Stimulated activated memory B cell treated with anti-CD40 and anti-IgM and Interleukin-4, amounts not matched to agents 10 μg/mL and 1 μg/mL and 100 μg/mL, for 72 hours (primary cell): ENCODE results near the gene RAB3A.

Experiments used
- ATAC-seq: fragments of 150-1000 bp; cut with Tn5 transposase; 2 replicates; pipeline ENCODE4 v1.10.0; 2021
- H3K27ac Mint-ChIP-seq: one replicate; pipeline ENCODE4 v1.8.0; 2022; ENCODE audit warnings: mild to moderate bottlenecking, mixed read lengths
- H3K27me3 Mint-ChIP-seq: one replicate; pipeline ENCODE4 v1.8.0; 2022; ENCODE audit warnings: mixed read lengths
- H3K36me3 Mint-ChIP-seq: one replicate; pipeline ENCODE4 v1.8.0; 2022; ENCODE audit warnings: mixed read lengths
- H3K4me1 Mint-ChIP-seq: one replicate; pipeline ENCODE4 v1.8.0; 2022; ENCODE audit warnings: mixed read lengths
- H3K4me3 Mint-ChIP-seq: one replicate; pipeline ENCODE4 v1.8.0; 2022; ENCODE audit warnings: mild to moderate bottlenecking, moderate library complexity, mixed read lengths
- H3K9me3 Mint-ChIP-seq: one replicate; pipeline ENCODE4 v1.8.0; 2022; ENCODE audit warnings: mixed read lengths

RAB3A gene, protein sequence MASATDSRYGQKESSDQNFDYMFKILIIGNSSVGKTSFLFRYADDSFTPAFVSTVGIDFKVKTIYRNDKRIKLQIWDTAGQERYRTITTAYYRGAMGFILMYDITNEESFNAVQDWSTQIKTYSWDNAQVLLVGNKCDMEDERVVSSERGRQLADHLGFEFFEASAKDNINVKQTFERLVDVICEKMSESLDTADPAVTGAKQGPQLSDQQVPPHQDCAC

GRCh38 chr19:18203863-18204393, at the start of gene RAB3A:
Gene RAB3A, minus strand, starts transcription at chr19:18204042. Its CDS starts 1,302 bp downstream, at chr19:18202740.
- peaks cover 6% of the 10 kb centered on the region for H3K27me3 Mint-ChIP-seq
- peaks cover 44% of the 10 kb centered on the region for H3K4me1 Mint-ChIP-seq
- no peaks in the 10 kb centered on the region for H3K9me3 Mint-ChIP-seq
- H3K36me3 Mint-ChIP-seq: peaks cover 6% of the 10 kb centered on the region
- ATAC-seq: peak; percentile 96
- H3K4me3 Mint-ChIP-seq: peak within 1 kb of the TSS; percentile 86
- H3K27ac Mint-ChIP-seq: peak within 1 kb of the TSS; percentile 81

DNA sequence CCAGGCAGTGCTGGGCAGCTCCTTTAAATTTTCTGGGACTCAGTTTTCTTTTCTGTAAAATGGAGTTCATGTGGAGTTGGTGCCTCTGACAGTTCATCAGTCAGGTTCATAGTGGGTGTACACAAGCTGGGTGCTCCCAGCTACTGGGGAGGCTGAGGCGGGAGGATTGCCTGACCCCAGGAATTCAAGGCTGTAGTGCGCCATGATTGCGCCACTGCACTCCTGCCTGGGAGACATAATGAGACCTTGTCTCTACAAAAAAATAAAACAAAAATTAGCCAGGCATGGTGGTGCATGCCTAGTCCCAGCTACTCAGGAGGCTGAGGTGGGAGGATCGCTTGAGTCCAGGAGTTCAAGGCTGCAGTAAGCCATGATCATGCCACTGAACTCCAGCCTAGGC, 49.3 kb upstream of the RAB3A start:
- H3K4me3 Mint-ChIP-seq: no peak overlapping the region
- no peaks in the 10 kb centered on the region for H3K36me3 Mint-ChIP-seq
- no peak overlapping the region for H3K27ac Mint-ChIP-seq
- H3K4me1 Mint-ChIP-seq: peaks cover 41% of the 10 kb centered on the region
- ATAC-seq: no peak
- H3K9me3 Mint-ChIP-seq: no peaks in the 10 kb centered on the region
- H3K27me3 Mint-ChIP-seq: peaks cover 22% of the 10 kb centered on the region

DNA sequence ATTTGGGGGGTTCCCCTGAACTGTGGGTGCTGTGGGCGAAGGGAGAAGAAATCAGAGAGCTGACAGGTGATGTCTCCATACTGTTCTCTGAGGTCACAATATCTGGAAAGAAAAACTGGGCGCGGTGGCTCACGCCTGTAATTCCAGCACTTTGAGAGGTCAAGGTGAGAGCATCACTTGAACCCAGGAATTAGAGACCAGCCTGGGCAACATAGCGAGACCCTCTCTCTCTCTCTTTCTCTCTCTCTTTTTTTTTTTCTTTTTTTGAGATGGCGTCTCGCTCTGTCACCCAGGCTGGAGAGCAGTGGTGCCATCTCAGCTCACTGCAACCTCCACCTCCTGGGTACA, 48.5 kb upstream of the RAB3A start:
- peaks cover 28% of the 10 kb centered on the region for H3K27me3 Mint-ChIP-seq

DNA sequence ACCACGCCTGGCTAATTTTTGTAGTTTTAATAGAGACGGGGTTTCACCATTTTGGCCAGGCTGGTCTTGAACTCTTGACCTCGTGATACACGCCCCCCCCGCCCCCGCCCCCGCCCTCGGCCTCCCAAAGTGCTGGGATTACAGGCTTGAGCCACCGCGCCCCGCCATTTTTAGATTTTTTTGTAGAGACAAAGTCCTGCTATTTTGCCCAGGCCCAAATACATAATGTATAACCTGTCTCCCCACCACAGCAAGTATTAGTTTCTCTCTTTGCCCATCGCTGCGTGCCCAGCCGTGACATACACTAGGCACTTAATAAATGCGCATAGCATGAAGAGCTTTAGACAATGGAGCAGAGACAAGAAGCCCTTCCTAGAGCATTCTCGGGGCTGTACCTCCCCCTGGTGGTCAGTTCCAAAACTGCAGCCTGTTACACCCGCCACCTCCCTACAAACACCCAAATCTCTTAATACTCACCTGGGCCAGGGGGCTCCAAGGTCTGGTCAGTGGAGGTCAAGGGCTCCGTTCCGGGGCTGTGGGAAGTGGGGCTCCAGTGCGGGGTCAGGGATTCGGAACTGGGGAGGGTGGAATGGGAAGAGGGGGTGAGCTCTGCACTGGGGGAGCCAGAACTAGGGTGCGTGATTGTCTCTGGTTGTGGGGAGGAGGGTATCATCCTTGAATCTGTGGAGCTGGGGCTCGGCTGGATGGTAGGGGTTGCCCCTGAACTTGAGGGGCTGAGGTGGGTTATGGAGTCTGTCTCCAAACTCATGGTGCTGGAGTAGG, 47.9 kb upstream of the RAB3A start:
- Mint-ChIP-seq H3K4me1 (peaks cover 41% of the 10 kb centered on the region), H3K36me3 (no peaks in the 10 kb centered on the region), H3K9me3 (no peaks in the 10 kb centered on the region), H3K4me3 (no peak overlapping the region), H3K27me3 (peaks cover 28% of the 10 kb centered on the region), H3K27ac (peak overlapping the region; percentile 7)
- peak; percentile 76 for ATAC-seq

More for the DNA sequence above, 48.5 kb upstream of the RAB3A start:
- no peak for ATAC-seq
- Mint-ChIP-seq H3K4me1 (peaks cover 41% of the 10 kb centered on the region), H3K4me3 (no peak overlapping the region), H3K27ac (no peak overlapping the region), H3K9me3 (no peaks in the 10 kb centered on the region), H3K36me3 (no peaks in the 10 kb centered on the region)

DNA sequence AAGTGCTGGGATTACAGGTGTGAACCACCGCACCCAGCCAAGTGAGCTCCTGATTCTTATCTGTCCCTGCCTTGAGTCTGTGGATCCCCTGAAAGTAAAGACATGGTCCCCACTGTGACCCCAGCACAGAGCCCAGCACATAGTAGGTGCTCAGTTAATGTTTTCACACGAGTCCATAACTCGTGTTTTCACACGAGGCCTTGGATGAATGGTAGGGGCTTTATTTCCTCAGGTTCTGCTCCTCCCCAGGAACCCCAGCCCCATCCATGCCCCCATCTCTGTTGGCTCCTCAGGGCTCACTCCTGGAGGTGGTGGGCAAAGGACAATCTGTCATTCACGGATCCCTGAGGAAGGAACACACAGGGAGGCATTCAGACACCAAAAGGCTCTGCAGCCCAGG, 46.0 kb upstream of the RAB3A start:
- Mint-ChIP-seq H3K27ac (no peak overlapping the region), H3K36me3 (no peaks in the 10 kb centered on the region), H3K4me3 (no peak overlapping the region), H3K27me3 (peaks cover 28% of the 10 kb centered on the region), H3K4me1 (peaks cover 31% of the 10 kb centered on the region), H3K9me3 (no peaks in the 10 kb centered on the region)
- ATAC-seq: no peak

DNA sequence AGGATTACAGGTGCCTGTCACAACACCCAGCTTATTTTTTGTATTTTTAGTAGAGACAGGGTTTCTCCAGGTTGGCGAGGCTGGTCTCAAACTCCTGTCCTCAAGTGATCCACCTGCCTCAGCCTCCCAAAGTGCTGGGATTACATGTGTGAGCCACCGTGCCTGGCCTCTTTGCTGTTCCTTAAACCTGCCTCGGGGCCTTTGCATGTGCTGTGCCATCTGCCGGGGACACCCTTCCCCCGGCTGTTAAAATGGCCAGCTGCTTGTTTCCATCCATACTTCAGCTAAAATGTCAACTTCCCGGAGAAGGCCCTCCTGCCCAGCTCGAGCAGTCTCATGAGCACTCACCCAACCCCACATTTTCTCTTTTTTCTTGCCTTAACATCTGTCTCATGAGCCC, 41.5 kb upstream of the RAB3A start:
- Mint-ChIP-seq H3K4me3 (no peak overlapping the region), H3K27me3 (peaks cover 21% of the 10 kb centered on the region), H3K4me1 (no peaks in the 10 kb centered on the region), H3K36me3 (no peaks in the 10 kb centered on the region), H3K9me3 (no peaks in the 10 kb centered on the region), H3K27ac (no peak overlapping the region)
- ATAC-seq: no peak

DNA sequence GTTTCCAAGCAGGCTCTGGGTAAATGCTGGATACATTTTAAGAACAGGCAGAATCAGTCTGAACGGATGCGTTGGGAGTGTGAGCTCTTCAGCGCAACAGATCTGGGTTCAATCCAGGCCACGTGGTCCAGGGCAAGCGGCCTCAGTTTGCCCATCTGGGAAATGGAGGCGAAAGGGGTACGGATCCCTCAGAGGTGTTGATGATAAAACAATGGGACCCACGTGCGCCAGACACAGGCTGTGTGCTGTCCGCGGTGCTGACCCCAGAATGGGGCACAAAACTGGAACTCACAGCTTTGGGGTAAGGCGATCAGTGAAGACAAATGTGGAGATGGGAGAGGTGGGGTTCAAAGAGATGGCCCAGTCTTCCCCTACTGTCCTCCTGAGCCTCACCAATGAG, 35.5 kb upstream of the RAB3A start:
- no peak for ATAC-seq

DNA sequence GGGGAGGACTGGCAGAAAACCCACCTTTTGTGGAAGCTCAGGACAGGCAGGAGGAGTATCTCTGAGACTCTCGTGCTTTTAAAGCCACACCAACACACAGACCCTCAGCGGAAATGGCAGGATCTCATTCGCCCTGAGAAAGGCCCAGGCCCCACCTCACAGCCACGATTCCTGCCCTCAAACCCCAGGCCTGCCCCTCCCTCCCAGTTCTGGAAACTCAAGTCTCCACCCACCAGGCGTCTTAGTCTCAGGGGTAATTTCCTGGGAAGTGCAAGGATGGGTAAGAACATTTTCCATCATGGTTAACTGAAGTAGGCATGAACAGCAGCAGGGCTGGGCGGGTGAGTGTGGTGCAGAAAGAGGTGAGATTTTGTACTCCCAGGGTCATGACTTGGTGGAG, 30.4 kb upstream of the RAB3A start:
- Mint-ChIP-seq H3K27me3 (peaks cover 82% of the 10 kb centered on the region), H3K4me1 (peaks cover 33% of the 10 kb centered on the region)

More for the DNA sequence above, 35.5 kb upstream of the RAB3A start:
- H3K36me3 Mint-ChIP-seq: no peaks in the 10 kb centered on the region
- peaks cover 52% of the 10 kb centered on the region for H3K27me3 Mint-ChIP-seq
- H3K27ac Mint-ChIP-seq: no peak overlapping the region
- H3K4me1 Mint-ChIP-seq: no peaks in the 10 kb centered on the region
- H3K4me3 Mint-ChIP-seq: no peak overlapping the region
- H3K9me3 Mint-ChIP-seq: no peaks in the 10 kb centered on the region

GRCh38 chr19:18233224-18233825, 29.5 kb upstream of the RAB3A start:
- H3K4me3 Mint-ChIP-seq: no peak overlapping the region
- ATAC-seq: no peak
- peaks cover 3% of the 10 kb centered on the region for H3K9me3 Mint-ChIP-seq
- H3K4me1 Mint-ChIP-seq: peaks cover 33% of the 10 kb centered on the region
- H3K27ac Mint-ChIP-seq: no peak overlapping the region
- H3K36me3 Mint-ChIP-seq: no peaks in the 10 kb centered on the region
- peaks cover 76% of the 10 kb centered on the region for H3K27me3 Mint-ChIP-seq

More for the DNA sequence above, 30.4 kb upstream of the RAB3A start:
- ATAC-seq: no peak
- Mint-ChIP-seq H3K9me3 (peaks cover 3% of the 10 kb centered on the region), H3K4me3 (no peak overlapping the region), H3K36me3 (no peaks in the 10 kb centered on the region), H3K27ac (no peak overlapping the region)

DNA sequence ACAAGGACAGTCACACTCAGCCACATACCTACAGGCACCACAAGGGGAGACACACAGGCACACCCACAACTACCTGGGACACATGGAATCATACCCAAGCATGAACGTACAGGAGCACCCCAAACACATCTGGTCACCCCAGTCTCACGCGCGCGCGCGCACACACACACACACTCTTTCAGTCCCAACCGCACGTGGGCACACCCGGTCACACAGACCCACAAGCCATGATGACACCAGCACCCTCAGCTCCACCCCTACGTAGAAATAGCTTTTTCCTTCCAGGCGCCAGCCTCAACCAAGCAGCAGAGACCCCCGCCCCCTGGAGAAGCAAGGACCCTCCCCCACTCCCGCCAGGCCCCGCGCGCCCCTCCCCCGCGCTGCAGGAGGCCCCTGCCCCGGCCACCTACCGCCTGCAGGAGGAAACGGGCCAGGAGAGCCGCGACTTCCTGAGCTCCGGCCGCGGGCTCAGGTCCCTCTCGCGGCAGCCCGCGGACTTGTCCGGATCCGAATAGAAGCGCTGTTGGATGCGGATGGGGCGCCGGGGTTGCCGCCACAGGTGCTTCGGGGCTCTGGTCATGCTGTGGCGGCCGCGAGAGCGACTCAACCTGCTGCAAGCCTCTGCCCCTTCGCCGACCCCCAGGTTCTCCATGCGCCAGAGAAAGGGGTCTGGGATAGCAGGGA, 28.8 kb upstream of the RAB3A start:
- Mint-ChIP-seq H3K4me1 (peaks cover 37% of the 10 kb centered on the region), H3K27ac (no peak overlapping the region), H3K9me3 (peaks cover 3% of the 10 kb centered on the region), H3K4me3 (no peak overlapping the region), H3K36me3 (no peaks in the 10 kb centered on the region), H3K27me3 (peaks cover 82% of the 10 kb centered on the region)
- ATAC-seq: no peak

GRCh38 chr19:18231775-18232174, 27.9 kb upstream of the RAB3A start:
- ATAC-seq: peak; percentile 28
- H3K27ac Mint-ChIP-seq: no peak overlapping the region
- no peaks in the 10 kb centered on the region for H3K36me3 Mint-ChIP-seq
- H3K4me1 Mint-ChIP-seq: peaks cover 45% of the 10 kb centered on the region
- peaks cover 86% of the 10 kb centered on the region for H3K27me3 Mint-ChIP-seq
- H3K4me3 Mint-ChIP-seq: no peak overlapping the region
- H3K9me3 Mint-ChIP-seq: peaks cover 3% of the 10 kb centered on the region

DNA sequence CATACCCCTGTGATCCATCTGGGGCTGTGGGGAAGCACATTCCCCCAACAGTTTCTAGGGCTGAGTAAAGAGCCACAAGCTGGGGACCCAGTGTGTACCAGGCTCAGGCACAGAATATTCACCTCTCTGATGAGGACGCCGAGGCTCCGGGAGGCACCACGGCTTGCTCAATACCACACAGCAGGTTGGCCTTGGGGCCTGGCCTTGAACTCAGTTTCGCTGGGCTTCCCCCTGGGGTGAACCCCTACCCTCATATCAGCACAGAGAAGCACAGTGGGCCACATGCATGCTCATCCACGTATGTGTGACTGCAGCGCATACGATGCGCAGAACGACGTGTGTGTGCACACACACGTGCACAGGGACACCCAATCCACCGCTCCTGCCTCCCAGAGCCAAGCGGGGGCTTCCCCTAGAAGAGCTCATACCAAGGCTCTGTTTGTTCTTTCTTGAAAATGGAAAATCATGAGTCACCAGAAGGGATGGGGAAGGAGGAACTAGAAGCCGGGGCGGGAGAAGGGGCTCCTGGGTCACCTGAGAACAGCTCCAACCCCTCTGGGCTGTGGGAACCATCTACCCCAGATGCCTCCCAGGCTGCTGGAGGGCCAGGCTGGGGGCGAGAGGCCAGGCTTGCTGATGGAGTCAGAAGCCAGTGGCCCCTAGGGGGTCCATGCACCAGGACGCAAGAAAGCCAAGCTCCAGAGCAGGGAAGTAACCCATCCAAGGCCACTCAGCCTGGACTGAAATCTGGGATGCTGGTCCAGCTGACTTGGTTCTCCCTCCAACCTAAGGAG, 27.3 kb upstream of the RAB3A start:
- no peaks in the 10 kb centered on the region for H3K36me3 Mint-ChIP-seq
- no peak overlapping the region for H3K4me3 Mint-ChIP-seq
- H3K9me3 Mint-ChIP-seq: peaks cover 3% of the 10 kb centered on the region
- H3K27ac Mint-ChIP-seq: no peak overlapping the region
- peaks cover 45% of the 10 kb centered on the region for H3K4me1 Mint-ChIP-seq
- H3K27me3 Mint-ChIP-seq: peaks cover 85% of the 10 kb centered on the region
- peak; percentile 45 for ATAC-seq

DNA sequence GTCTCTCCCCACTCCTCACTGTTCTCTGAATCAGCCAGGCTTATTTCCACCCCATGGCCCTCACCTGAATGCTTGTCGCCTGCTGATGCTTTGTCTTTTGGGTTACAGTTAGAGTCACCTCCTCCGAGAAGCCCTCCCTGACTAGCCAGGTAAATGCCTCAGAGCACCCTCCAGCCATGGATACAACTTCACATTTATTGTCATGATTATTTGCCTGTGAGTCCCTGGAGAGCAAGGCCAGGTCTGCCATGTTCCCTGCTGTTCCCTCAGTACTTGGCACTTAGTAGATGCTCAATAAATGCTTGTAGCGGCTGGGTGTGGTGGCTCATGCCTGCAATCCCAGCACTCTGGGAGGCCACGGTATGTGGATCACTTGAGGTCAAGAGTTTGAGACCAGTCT, 26.1 kb upstream of the RAB3A start:
- H3K4me1 Mint-ChIP-seq: peaks cover 57% of the 10 kb centered on the region
- no peak overlapping the region for H3K27ac Mint-ChIP-seq
- H3K9me3 Mint-ChIP-seq: peaks cover 3% of the 10 kb centered on the region
- H3K4me3 Mint-ChIP-seq: no peak overlapping the region
- peaks cover 85% of the 10 kb centered on the region for H3K27me3 Mint-ChIP-seq
- ATAC-seq: no peak
- no peaks in the 10 kb centered on the region for H3K36me3 Mint-ChIP-seq

DNA sequence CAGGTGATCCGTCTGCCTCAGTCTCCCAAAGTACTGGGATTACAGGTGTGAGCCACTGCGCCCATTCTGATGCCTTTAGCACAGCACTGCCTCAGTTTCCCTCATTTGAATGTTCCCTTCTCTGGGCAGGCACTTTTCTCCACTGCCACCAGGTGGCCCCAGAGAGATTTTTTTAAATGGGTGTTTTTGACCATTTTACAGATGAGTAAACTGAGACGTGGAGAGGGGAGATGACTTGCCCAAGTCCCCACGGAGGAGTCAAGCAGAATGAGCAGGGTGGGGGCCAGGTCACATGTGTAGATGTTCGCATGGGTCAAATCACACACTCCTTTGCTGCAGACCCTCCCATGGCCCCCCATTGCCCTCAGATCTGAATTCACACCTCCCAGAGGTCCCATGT, 25.6 kb upstream of the RAB3A start:
- H3K27ac Mint-ChIP-seq: no peak overlapping the region
- peaks cover 61% of the 10 kb centered on the region for H3K4me1 Mint-ChIP-seq
- peaks cover 85% of the 10 kb centered on the region for H3K27me3 Mint-ChIP-seq
- H3K9me3 Mint-ChIP-seq: peaks cover 3% of the 10 kb centered on the region
- H3K36me3 Mint-ChIP-seq: no peaks in the 10 kb centered on the region
- ATAC-seq: no peak
- no peak overlapping the region for H3K4me3 Mint-ChIP-seq
